Adrenal gland (tissue), 12 donors: ENCODE data around the gene OR1J4. TPM values are rescaled to one million over a fixed set of nuclear protein-coding genes. Genes with fewer than 3 reads are reported as not detected.
"Not testable (repeated sequence)": the region's sequence is repeated elsewhere in the genome, so short reads cannot be mapped to it uniquely, and the experiment has no call there.

Experiments used
- DNase-seq, 7 donors: peaks; one replicate each; pipeline ENCODE4 v3.0.0-alpha.2; 2019 to 2020
- H3K27ac ChIP-seq, 5 donors: fragments of 200-600 bp; sonication (generic) in 4 of 5; 1 replicate in 3 of 5; 2 replicates in 2 of 5; pipeline versions ENCODE4 v1.5.1 to v1.8.0; 2016 to 2020; ENCODE audit warnings: mild to moderate bottlenecking in 1 of 5
- H3K27me3 ChIP-seq: fragments of 200-600 bp; 2 replicates; pipeline ENCODE4 v1.8.0; 2021
- H3K36me3 ChIP-seq, 2 donors: fragments of 200-600 bp; replicated peaks in 1 of 2; 1 replicate in 1 of 2; 2 replicates in 1 of 2; pipeline versions ENCODE4 v1.5.1 to v1.8.0; 2018 to 2022
- H3K4me1 ChIP-seq, 2 donors: fragments of 200-600 bp; replicated peaks in 1 of 2; 1 replicate in 1 of 2; 2 replicates in 1 of 2; pipeline versions ENCODE4 v1.5.1 to v1.8.0; 2018 to 2021
- H3K4me3 ChIP-seq, 4 donors: fragments of 200-600 bp; sonication (generic) in 3 of 4; one replicate each; pipeline ENCODE4 v1.5.1; 2016 to 2018
- H3K9me3 ChIP-seq, 3 donors: fragments of 200-600 bp; sonication (generic) in 1 of 3; replicated peaks in 1 of 3; 1 replicate in 2 of 3; 2 replicates in 1 of 3; pipeline versions ENCODE4 v1.5.1 to v1.8.0; 2016 to 2021
- CTCF ChIP-seq, 6 experiments: fragments of 450-650 bp in 4 of 6; fragments of 200-600 bp in 2 of 6; sonication (generic) in 1 of 6; IDR thresholded peaks; 1 replicate in 5 of 6; 2 replicates in 1 of 6; pipeline versions ENCODE4 v1.5.1 to v1.8.0; 2016 to 2021; ENCODE audit warnings: antibody characterized with exemption in 6 of 6, mild to moderate bottlenecking in 2 of 6, moderate library complexity in 1 of 6
- POLR2A ChIP-seq, 2 donors: fragments of 450-650 bp; IDR thresholded peaks; one replicate each; pipeline ENCODE4 v1.6.1; 2017; ENCODE audit warnings: antibody characterized with exemption in 2 of 2, mild to moderate bottlenecking in 2 of 2, moderate library complexity in 1 of 2
- WGBS, 4 donors: extraction: QIAGEN DNeasy Blood & Tissue Kit in 2 of 4; methylation state at CpG; one replicate each; pipeline versions ENCODE4 v1.1.5 to v1.1.7; 2013 to 2017; 5-methylcytosine and 5-hydroxymethylcytosine counted together
- intact Hi-C, 2 donors: fragments of 100-400 bp; cut with DNase I; formaldehyde crosslinking; loops; one replicate each; pipeline versions ENCODE4 v1.14.1 to v1.15.0; 2022 to 2023
- polyA plus RNA-seq, 3 donors: library from polyadenylated mRNA; stranded (reverse); fragments of 200-250 nt in 2 of 3; fragments of 350-450 nt in 1 of 3; fragmentation: Illumina TruSeq in 1 of 3; extraction: RNeasy Lipid Tissue Mini Kit (QIAGEN cat#74804) in 1 of 3; gene quantifications; one replicate each; pipeline ENCODE4 v1.2.3, GENCODE V29; 2013 to 2014
- total RNA-seq, 9 donors: library from RNA; depleted of rRNA in 4 of 9; stranded (reverse); fragments of >200 nt in 4 of 9; fragments of 120-200 nt in 1 of 9; fragmentation: NEBNext Ultra II Directional in 1 of 9; extraction: Animal tissue kit (Norgen Biotek cat#: 25700) in 1 of 9; gene quantifications; one replicate each; pipeline versions ENCODE4 v1.1.0 to v1.2.4, GENCODE V29; 2013 to 2023
- donor health status: healthy with polysubstance abuse.
- donor health status: Bipolar disorder and iron deficiency.
- donor health status: DM: yes; HTN: yes; CAD: no.
- donor health status: DM: no; HTN: no; CAD: no.
- donor health status: DM: no; HTN: no; CAD: no.
- donor health status: DM: yes; HTN: yes; CAD: no.

OR1J4 gene
- total and polyA plus RNA-seq, 12 donors = not detected

DNA sequence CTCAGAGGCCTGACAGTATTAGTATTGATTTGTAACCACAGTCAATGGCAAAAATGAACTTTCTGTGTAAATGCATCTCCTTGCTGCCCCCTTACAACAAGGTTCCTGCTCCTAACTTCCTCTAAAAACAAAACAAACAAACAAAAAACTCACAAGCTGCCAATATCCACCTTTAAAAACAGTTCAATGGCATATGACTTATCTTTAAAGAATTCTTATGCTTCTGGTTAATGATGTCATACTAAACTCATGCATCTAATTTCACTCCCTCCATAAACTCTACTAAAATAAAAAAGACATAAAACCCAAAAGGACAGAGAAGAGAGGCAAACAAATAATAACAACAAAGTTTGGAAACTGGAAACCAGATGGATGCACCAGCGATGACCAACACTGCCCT, 17.2 kb downstream of the OR1J4 start:
- no peak for DNase-seq
- no peaks in the 10 kb centered on the region for H3K4me1 ChIP-seq
- H3K4me3 ChIP-seq = no peak overlapping the region
- no peaks in the 10 kb centered on the region for H3K27me3 ChIP-seq
- intact Hi-C loops = no loop called here
- TF ChIP-seq POLR2A (IDR thresholded peaks at IDR 0.05) (no peak), CTCF (IDR thresholded peaks at IDR 0.05) (no peak)
- H3K27ac ChIP-seq = no peak overlapping the region
- WGBS, 4 donors = 90 to 100% (median 91%) methylated on average over 1 of the region's 1 CpG
- no peaks in the 10 kb centered on the region for H3K36me3 ChIP-seq
- H3K9me3 ChIP-seq = no peaks in the 10 kb centered on the region

GRCh38 chr9:122537066-122537465, 18.1 kb downstream of the OR1J4 start:
- H3K9me3 ChIP-seq, DNase-seq, H3K27ac ChIP-seq, H3K36me3 ChIP-seq, H3K4me1 ChIP-seq, intact Hi-C loops, H3K27me3 ChIP-seq, H3K4me3 ChIP-seq: not testable (repeated sequence)
- 51 to 69% (median 62%) methylated on average over 7 of the region's 7 CpGs for WGBS, 4 donors

DNA sequence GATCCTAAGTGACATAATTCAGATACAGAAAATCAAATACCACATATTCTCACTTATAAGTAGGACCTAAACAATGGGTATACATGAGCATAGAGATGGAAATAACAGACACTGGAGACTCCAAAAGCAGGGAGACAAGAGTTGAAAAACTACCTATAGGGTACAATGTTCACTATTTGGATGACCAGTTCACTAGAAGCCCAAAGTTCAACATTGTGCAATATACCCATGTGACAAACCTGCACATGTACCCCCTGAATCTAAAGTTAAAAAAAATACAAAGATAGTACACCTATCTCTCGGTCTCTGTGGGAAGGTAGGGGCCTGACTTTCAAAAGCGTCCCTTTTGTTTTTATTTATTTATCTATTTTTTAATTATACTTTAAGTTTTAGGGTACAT, 19.8 kb downstream of the OR1J4 start:
- Histone ChIP-seq H3K9me3 (no peaks in the 10 kb centered on the region), H3K27me3 (no peaks in the 10 kb centered on the region), H3K27ac (no peak overlapping the region), H3K4me3 (no peak overlapping the region), H3K4me1 (no peaks in the 10 kb centered on the region), H3K36me3 (no peaks in the 10 kb centered on the region)
- no peak for DNase-seq
- no peak for TF ChIP-seq CTCF (IDR thresholded peaks at IDR 0.05)
- TF ChIP-seq POLR2A (IDR thresholded peaks at IDR 0.05) = no peak
- WGBS, 4 donors = 47 to 56% (median 52%) methylated on average over 2 of the region's 2 CpGs
- intact Hi-C loops = no loop called here

DNA sequence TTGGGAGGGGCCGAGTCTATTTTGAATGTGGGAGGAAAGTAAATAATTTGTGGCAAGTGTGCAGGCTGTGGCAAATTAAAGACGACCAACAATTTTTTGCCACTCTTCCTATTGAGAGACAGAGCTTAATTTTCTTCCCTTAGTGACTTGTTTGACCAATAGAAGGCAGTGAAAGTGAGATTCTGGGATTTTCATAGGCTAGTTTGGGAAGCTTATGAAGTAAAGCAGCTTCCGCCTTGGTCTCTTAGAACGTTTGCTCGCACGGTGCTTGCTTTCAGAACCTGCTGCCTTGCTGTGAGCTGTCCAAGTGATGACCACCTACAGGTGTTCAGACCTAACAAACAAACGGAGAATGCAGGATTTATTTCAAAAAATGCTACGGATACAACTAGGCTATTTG, 27.3 kb downstream of the OR1J4 start:
- no peaks in the 10 kb centered on the region for H3K36me3 ChIP-seq
- 49 to 57% (median 51%) methylated on average over 8 of the region's 8 CpGs for WGBS, 4 donors

More for the DNA sequence above, 27.3 kb downstream of the OR1J4 start:
- Histone ChIP-seq H3K4me3 (no peak overlapping the region), H3K4me1 (no peaks in the 10 kb centered on the region), H3K9me3 (no peaks in the 10 kb centered on the region), H3K27ac (no peak overlapping the region), H3K27me3 (peaks cover 4% of the 10 kb centered on the region)
- TF ChIP-seq POLR2A (IDR thresholded peaks at IDR 0.05) = no peak
- no peak for TF ChIP-seq CTCF (IDR thresholded peaks at IDR 0.05)
- DNase-seq = no peak
- intact Hi-C loops = no loop called here
